OCI-LY3 (cell line): ENCODE data around the gene PEA15.
A peak's percentile ranks its signal among the peaks of the same experiment; 100 is the strongest.

Source experiments
- H2AFZ ChIP-seq: fragments of 200-600, 300-600 bp; shearing (Covaris generic); 2 replicates; pipeline ENCODE4 v1.6.0; 2014; ENCODE audit warnings: antibody characterized with exemption, low read depth, low read length
- H3K27ac ChIP-seq: fragments of 200-600, 300-600 bp; sonication (generic); 2 replicates; pipeline ENCODE4 v1.5.1; 2014; ENCODE audit warnings: mild to moderate bottlenecking, low read length, moderate library complexity, mixed read lengths
- H3K27me3 ChIP-seq: fragments of 200-600, 300-600 bp; sonication (generic); 2 replicates; pipeline ENCODE4 v1.6.1; 2014; ENCODE audit warnings: low read depth, low read length, mixed read lengths
- H3K36me3 ChIP-seq: fragments of 200-600, 300-600 bp; sonication (generic); replicated peaks from 2 replicates; pipeline ENCODE3; 2014; ENCODE audit warnings: low read depth, low read length, mixed read lengths
- H3K4me1 ChIP-seq: fragments of 300-600, 200-600 bp; sonication (generic); 2 replicates; pipeline ENCODE4 v1.6.1; 2014; ENCODE audit warnings: low read length, mixed read lengths
- H3K4me2 ChIP-seq: fragments of 200-600, 300-600 bp; sonication (generic); 2 replicates; pipeline ENCODE4 v1.6.1; 2014; ENCODE audit warnings: low read length, mixed read lengths
- H3K4me3 ChIP-seq: fragments of 300-600, 200-600 bp; sonication (generic); 2 replicates; pipeline ENCODE4 v1.5.1; 2014; ENCODE audit warnings: antibody characterized with exemption, mild to moderate bottlenecking, low read length, moderate library complexity
- H3K79me2 ChIP-seq: fragments of 300-600, 200-600 bp; shearing (Covaris generic); 2 replicates; pipeline ENCODE4 v1.6.1; 2014; ENCODE audit warnings: mild to moderate bottlenecking, low read length, mixed read lengths
- H3K9ac ChIP-seq: fragments of 300-600, 200-600 bp; shearing (Covaris generic); 2 replicates; pipeline ENCODE4 v1.6.0; 2014; ENCODE audit warnings: mild to moderate bottlenecking, low read length, moderate library complexity
- H3K9me3 ChIP-seq: fragments of 200-600, 300-600 bp; shearing (Covaris generic); 2 replicates; pipeline ENCODE4 v1.6.1; 2014; ENCODE audit warnings: low read length, mixed read lengths; ENCODE audit not compliant: insufficient read depth
- H4K20me1 ChIP-seq: fragments of 200-600, 300-600 bp; sonication (generic); 2 replicates; pipeline ENCODE4 v1.6.1; 2016; ENCODE audit warnings: low read length, mixed read lengths; ENCODE audit not compliant: insufficient read depth
- EZH2phosphoT487 ChIP-seq: fragments of 200-600 bp; shearing (Covaris generic); IDR thresholded peaks from 2 replicates; pipeline ENCODE4 v1.6.1; 2018; ENCODE audit warnings: antibody characterized with exemption, mixed run types, low read depth
- TF ChIP-seq, protein P1 (sequence below): fragments of 200-600, 300-600 bp; sonication (generic); IDR thresholded peaks from 2 replicates; pipeline ENCODE4 v1.5.1; 2014; ENCODE audit warnings: antibody characterized with exemption, low read length, low read depth

PEA15 gene

DNA sequence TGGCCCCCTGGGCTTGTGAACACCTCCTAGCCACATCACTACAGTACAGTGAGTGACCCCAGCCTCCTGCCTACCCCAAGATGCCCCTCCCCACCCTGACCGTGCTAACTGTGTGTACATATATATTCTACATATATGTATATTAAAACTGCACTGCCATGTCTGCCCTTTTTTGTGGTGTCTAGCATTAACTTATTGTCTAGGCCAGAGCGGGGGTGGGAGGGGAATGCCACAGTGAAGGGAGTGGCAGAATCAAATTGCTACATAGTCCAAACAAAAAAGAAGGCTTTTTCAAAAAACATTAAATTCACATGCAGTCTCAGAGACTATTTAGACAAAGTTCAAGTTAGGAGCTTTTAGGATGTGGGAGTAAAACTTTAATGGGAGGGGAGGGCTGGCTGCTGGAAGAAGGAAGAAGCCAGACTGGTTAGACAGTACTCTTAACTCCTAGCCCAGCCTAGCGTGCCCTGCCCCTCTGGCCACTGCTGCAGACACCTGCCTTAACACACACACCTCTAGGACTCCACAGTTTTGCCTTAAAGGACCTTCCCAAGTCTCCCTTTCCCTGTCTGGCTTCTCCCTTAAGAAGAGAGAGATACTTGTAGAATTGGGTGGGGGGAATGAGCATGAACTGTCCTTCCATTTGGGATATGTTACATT is 9.4 kb downstream of the PEA15 start:
- Histone ChIP-seq H3K27ac (no peak overlapping the region), H3K27me3 (no peaks in the 10 kb centered on the region), H3K4me2 (no peak overlapping the region), H3K4me3 (no peak overlapping the region), H3K9me3 (no peaks in the 10 kb centered on the region), H3K9ac (no peak overlapping the region), H4K20me1 (peaks cover 26% of the 10 kb centered on the region), H2AFZ (no peak overlapping the region), H3K79me2 (peaks cover 23% of the 10 kb centered on the region), H3K4me1 (peaks cover 8% of the 10 kb centered on the region; the same call in 1 of the 2 replicates), H3K36me3 (peaks cover 86% of the 10 kb centered on the region)
- no peak for TF ChIP-seq EZH2phosphoT487
- TF ChIP-seq, protein P1, sequence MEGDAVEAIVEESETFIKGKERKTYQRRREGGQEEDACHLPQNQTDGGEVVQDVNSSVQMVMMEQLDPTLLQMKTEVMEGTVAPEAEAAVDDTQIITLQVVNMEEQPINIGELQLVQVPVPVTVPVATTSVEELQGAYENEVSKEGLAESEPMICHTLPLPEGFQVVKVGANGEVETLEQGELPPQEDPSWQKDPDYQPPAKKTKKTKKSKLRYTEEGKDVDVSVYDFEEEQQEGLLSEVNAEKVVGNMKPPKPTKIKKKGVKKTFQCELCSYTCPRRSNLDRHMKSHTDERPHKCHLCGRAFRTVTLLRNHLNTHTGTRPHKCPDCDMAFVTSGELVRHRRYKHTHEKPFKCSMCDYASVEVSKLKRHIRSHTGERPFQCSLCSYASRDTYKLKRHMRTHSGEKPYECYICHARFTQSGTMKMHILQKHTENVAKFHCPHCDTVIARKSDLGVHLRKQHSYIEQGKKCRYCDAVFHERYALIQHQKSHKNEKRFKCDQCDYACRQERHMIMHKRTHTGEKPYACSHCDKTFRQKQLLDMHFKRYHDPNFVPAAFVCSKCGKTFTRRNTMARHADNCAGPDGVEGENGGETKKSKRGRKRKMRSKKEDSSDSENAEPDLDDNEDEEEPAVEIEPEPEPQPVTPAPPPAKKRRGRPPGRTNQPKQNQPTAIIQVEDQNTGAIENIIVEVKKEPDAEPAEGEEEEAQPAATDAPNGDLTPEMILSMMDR, result no peak

DNA sequence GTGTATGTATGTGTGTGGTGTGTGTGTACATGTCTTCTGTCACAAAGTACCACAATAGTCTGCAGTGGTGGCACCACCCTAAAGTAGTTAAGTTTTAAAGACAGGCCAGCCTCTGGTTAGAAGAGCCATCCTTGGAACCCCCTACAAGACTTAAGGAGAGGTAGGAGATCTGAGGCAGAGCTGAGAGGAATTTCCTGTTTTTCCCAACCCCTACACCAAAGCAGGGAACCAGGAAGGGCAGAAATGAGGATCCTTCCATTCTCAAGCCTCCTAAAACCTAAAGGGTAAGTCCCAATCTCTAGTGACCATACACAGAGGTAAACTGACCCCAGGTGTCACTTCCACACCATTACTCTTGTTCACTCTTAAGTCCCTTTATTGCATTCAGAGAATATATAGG is 11.1 kb downstream of the PEA15 start:
- H4K20me1 ChIP-seq, result peaks cover 9% of the 10 kb centered on the region
- TF ChIP-seq EZH2phosphoT487, result no peak
- TF ChIP-seq, protein P1, result no peak
- no peak overlapping the region for H3K4me2 ChIP-seq
- H3K79me2 ChIP-seq, result peaks cover 6% of the 10 kb centered on the region; the same call in 1 of the 2 replicates
- no peak overlapping the region for H3K4me3 ChIP-seq
- H2AFZ ChIP-seq, result no peak overlapping the region
- no peaks in the 10 kb centered on the region for H3K4me1 ChIP-seq
- no peaks in the 10 kb centered on the region for H3K27me3 ChIP-seq
- H3K9me3 ChIP-seq, result no peaks in the 10 kb centered on the region
- peaks cover 87% of the 10 kb centered on the region for H3K36me3 ChIP-seq
- no peak overlapping the region for H3K9ac ChIP-seq
- H3K27ac ChIP-seq, result no peak overlapping the region

DNA sequence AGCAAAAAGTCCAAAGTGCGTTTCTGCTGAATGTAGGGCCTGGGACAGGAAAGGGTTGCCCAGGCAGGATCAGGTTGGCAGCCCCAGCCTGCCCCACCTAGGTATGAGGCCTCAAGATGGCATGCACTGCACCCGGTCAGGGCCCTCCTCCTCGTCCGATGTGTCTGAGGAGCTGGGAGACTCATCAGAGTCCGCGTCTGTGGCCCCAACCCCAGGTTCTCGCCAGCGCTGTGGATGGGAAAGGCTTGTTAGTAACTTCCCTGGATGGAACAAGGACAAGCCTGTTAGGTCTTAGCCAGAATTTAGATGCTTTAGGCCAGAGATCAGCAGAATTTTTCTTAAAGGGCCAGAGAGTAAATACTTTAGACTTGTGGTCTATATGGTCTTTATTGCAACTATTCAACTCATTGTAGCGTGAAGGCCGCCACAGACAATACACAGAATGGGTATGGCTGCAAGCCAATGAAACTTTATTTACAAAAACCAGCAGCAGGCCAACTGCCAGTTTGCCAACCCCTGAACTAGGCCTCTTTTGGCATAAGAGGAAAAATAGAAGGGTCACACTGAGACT is 12.4 kb downstream of the PEA15 start:
- H3K27me3 ChIP-seq, result no peaks in the 10 kb centered on the region
- H3K79me2 ChIP-seq, result peaks cover 3% of the 10 kb centered on the region; the same call in 1 of the 2 replicates
- peaks cover 88% of the 10 kb centered on the region for H3K36me3 ChIP-seq
- TF ChIP-seq, protein P1, result no peak
- no peak for TF ChIP-seq EZH2phosphoT487
- no peaks in the 10 kb centered on the region; the same call in none of the 2 replicates for H4K20me1 ChIP-seq
- no peak overlapping the region for H3K9ac ChIP-seq
- no peaks in the 10 kb centered on the region for H3K4me1 ChIP-seq
- H3K27ac ChIP-seq, result no peak overlapping the region
- H2AFZ ChIP-seq, result no peak overlapping the region
- no peak overlapping the region for H3K4me2 ChIP-seq
- no peaks in the 10 kb centered on the region for H3K9me3 ChIP-seq
- no peak overlapping the region for H3K4me3 ChIP-seq

DNA sequence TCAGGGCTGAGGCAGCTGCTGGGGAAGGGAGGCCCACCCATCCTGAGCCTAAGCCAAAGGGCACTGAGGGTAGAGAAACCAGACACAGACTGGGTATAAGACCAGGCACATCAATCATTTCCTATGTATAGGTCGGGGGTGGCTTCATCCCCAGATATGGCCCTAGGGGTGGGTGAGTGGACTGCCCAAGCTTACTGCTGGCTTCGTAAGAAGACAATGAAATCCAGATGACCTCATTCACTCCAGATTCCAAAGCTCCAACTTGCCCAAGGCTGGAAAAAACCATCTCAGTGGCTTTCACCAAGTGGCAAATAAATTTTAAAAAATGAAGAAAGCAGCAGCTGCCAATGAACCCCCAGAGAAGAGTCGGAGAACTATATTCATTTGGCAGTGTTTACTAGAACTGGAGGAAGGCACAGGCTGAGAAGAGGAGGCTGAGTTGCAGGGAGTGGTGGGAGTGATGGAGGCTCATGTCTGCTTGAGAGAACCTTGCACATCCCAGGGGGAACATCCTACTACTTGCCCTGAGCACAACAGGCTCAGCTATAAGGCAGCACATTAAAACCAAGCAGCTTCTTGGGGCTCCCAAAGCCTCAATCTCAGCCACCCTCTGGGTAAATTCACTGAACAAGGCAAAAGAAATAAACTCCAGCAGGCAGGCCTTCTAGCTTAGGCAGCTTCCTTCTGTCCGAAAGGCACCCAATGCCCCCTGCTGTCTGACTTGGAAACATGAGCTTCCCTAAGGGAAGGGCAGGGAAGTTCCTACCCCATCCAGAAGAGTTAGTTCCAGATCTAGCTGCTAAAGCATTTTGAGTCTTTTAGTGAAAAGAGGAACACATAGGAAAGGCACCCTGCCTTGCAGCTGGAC is 14.1 kb downstream of the PEA15 start:
- H3K27me3 ChIP-seq, result no peaks in the 10 kb centered on the region
- no peak overlapping the region for H2AFZ ChIP-seq
- no peak overlapping the region for H3K4me2 ChIP-seq
- no peaks in the 10 kb centered on the region; the same call in 1 of the 2 replicates for H4K20me1 ChIP-seq
- H3K9me3 ChIP-seq, result no peaks in the 10 kb centered on the region
- H3K79me2 ChIP-seq, result no peaks in the 10 kb centered on the region
- no peak overlapping the region for H3K27ac ChIP-seq
- no peak overlapping the region for H3K4me3 ChIP-seq
- TF ChIP-seq, protein P1, result peak; percentile 49
- TF ChIP-seq EZH2phosphoT487, result no peak
- H3K4me1 ChIP-seq, result no peaks in the 10 kb centered on the region
- no peak overlapping the region for H3K9ac ChIP-seq
- H3K36me3 ChIP-seq, result peaks cover 87% of the 10 kb centered on the region
